ENCODE measurements around the gene MAP6D1. TPM values are rescaled to one million over a fixed set of nuclear protein-coding genes. Genes with fewer than 3 reads are reported as not detected.

Gene MAP6D1
- polyA plus RNA-seq, 1 experiment = 3.9 TPM

GRCh38 chr3:183844606-183845005, 19.2 kb upstream of the MAP6D1 start:
- POLR2A ChIA-PET = no interaction called here
- DNase-seq (ENCODE audit: low read depth) = peak; percentile 44
- CTCF ChIA-PET = interaction anchor here (0.8 to 1.1 kb wide), 2 partner anchors 10 to 40 kb away, joined by 4 read pairs; partner anchors contain the start of gene PARL
- no peaks in the 10 kb centered on the region for H3K27me3 ChIP-seq (ENCODE audit: control insufficient read depth, insufficient read depth, low read length)
- TF ChIP-seq CTCF (IDR thresholded peaks at IDR 0.05; ENCODE audit: insufficient read depth, low read depth, low read length) = no peak
- H3K36me3 ChIP-seq (ENCODE audit: control insufficient read depth, insufficient read depth, low read length) = peaks cover 7% of the 10 kb centered on the region
- no peak overlapping the region for H3K4me3 ChIP-seq (ENCODE audit: low read depth, low read length)

- H3K4me3 ChIP-seq (ENCODE audit: low read depth, low read length) = no peak overlapping the region
- ChIA-PET POLR2A (no interaction called here), CTCF (interaction anchor here (1.7 kb wide), 1 partner anchor 14 kb away, joined by 3 read pairs; no protein-coding TSS in a partner anchor)
- H3K27me3 ChIP-seq (ENCODE audit: control insufficient read depth, insufficient read depth, low read length) = no peaks in the 10 kb centered on the region
- H3K36me3 ChIP-seq (ENCODE audit: control insufficient read depth, insufficient read depth, low read length) = peaks cover 4% of the 10 kb centered on the region
- no peak for TF ChIP-seq CTCF (IDR thresholded peaks at IDR 0.05; ENCODE audit: insufficient read depth, low read depth, low read length)
- DNase-seq (ENCODE audit: low read depth) = no peak
Observed at GRCh38 chr3:183839751-183840150, 14.4 kb upstream of the MAP6D1 start.

GRCh38 chr3:183837894-183838293, 12.5 kb upstream of the MAP6D1 start:
- H3K4me3 ChIP-seq (ENCODE audit: low read depth, low read length) = no peak overlapping the region
- peaks cover 10% of the 10 kb centered on the region for H3K36me3 ChIP-seq (ENCODE audit: control insufficient read depth, insufficient read depth, low read length)
- H3K27me3 ChIP-seq (ENCODE audit: control insufficient read depth, insufficient read depth, low read length) = no peaks in the 10 kb centered on the region
- DNase-seq (ENCODE audit: low read depth) = no peak
- POLR2A ChIA-PET = no interaction called here
- no peak for TF ChIP-seq CTCF (IDR thresholded peaks at IDR 0.05; ENCODE audit: insufficient read depth, low read depth, low read length)
- CTCF ChIA-PET = no interaction called here

- DNase-seq (ENCODE audit: low read depth) = no peak
- H3K36me3 ChIP-seq (ENCODE audit: control insufficient read depth, insufficient read depth, low read length) = peaks cover 10% of the 10 kb centered on the region
- no peak for TF ChIP-seq CTCF (IDR thresholded peaks at IDR 0.05; ENCODE audit: insufficient read depth, low read depth, low read length)
- H3K4me3 ChIP-seq (ENCODE audit: low read depth, low read length) = no peak overlapping the region
- CTCF ChIA-PET = no interaction called here
- H3K27me3 ChIP-seq (ENCODE audit: control insufficient read depth, insufficient read depth, low read length) = no peaks in the 10 kb centered on the region
- POLR2A ChIA-PET = no interaction called here
Observed at GRCh38 chr3:183837390-183837789, 12.0 kb upstream of the MAP6D1 start.

- CTCF ChIA-PET = no interaction called here
- H3K4me3 ChIP-seq (ENCODE audit: low read depth, low read length) = no peak overlapping the region
- no peaks in the 10 kb centered on the region for H3K27me3 ChIP-seq (ENCODE audit: control insufficient read depth, insufficient read depth, low read length)
- peaks cover 9% of the 10 kb centered on the region for H3K36me3 ChIP-seq (ENCODE audit: control insufficient read depth, insufficient read depth, low read length)
- POLR2A ChIA-PET = no interaction called here
- no peak for DNase-seq (ENCODE audit: low read depth)
- TF ChIP-seq CTCF (IDR thresholded peaks at IDR 0.05; ENCODE audit: insufficient read depth, low read depth, low read length) = no peak
Observed at GRCh38 chr3:183833516-183833915, 8.1 kb upstream of the MAP6D1 start.
